GM12878 (cell line): ENCODE measurements around the gene RRP1B.

Experiments used
- CBX3 ChIP-seq: fragments of 200-600 bp; sonication (generic); IDR thresholded peaks from 2 replicates; pipeline ENCODE4 v1.6.1; 2016; ENCODE audit warnings: low read depth, borderline replicate concordance
- CEBPB ChIP-seq, 2 experiments: fragments of 150-350 bp in 1 of 2; IDR thresholded peaks; 2 replicates each; pipeline ENCODE4 v1.6.1; 2012 to 2014; ENCODE audit warnings: low read depth in 2 of 2, low read length in 2 of 2, borderline replicate concordance in 1 of 2, inconsistent platforms in 1 of 2
- CTCF ChIP-seq, 3 experiments: IDR thresholded peaks in 2 of 3; conservative IDR thresholded peaks in 1 of 3; 2 replicates each; pipeline ENCODE4 v1.5.1; 2011; ENCODE audit warnings: low read depth in 3 of 3, low read length in 3 of 3, mild to moderate bottlenecking in 3 of 3, control low read depth in 2 of 3, moderate library complexity in 2 of 3, inconsistent platforms in 1 of 3, mixed read lengths in 1 of 3; ENCODE audit not compliant: control insufficient read depth in 2 of 3, insufficient read depth in 1 of 3; ENCODE audit errors: extremely low read depth in 1 of 3
- EP300 ChIP-seq, 2 experiments: fragments of 150-350 bp in 1 of 2; IDR thresholded peaks; 2 replicates each; pipeline ENCODE4 v1.6.1; 2011 to 2012; ENCODE audit warnings: low read depth in 2 of 2, low read length in 2 of 2, borderline replicate concordance in 1 of 2, improper control_type of control experiment in 1 of 2, inconsistent platforms in 1 of 2; ENCODE audit not compliant: control insufficient read depth in 1 of 2
- POLR2A ChIP-seq: IDR thresholded peaks from 2 replicates; pipeline ENCODE4 v1.6.1; 2011; ENCODE audit warnings: low read depth, mild to moderate bottlenecking, low read length
- SRF ChIP-seq, 2 experiments: IDR thresholded peaks; 2 replicates each; pipeline ENCODE4 v1.6.1; 2011; ENCODE audit warnings: low read depth in 2 of 2, low read length in 2 of 2, mild to moderate bottlenecking in 1 of 2, moderate library complexity in 1 of 2
- TCF7 ChIP-seq: IDR thresholded peaks from 2 replicates; pipeline ENCODE4 v1.6.1; 2014; ENCODE audit warnings: antibody characterized with exemption, borderline replicate concordance
- USF2 ChIP-seq: IDR thresholded peaks from 2 replicates; pipeline ENCODE4 v1.6.1; 2011; ENCODE audit warnings: low read depth, low read length, improper control_type of control experiment, borderline replicate concordance

- TF ChIP-seq POLR2A (no peak), CBX3 (no peak), TCF7 (no peak), CTCF (IDR thresholded peaks at IDR 0.05 in 2 of 3, conservative IDR thresholded peaks at IDR 0.05 in 1 of 3; ENCODE audit: control insufficient read depth in 2 of 3, extremely low read depth in 1 of 3, insufficient read depth in 1 of 3, low read depth in 3 of 3, low read length in 3 of 3) (no peak), CEBPB (IDR thresholded peaks at IDR 0.05; ENCODE audit: borderline replicate concordance in 1 of 2, low read depth in 2 of 2, low read length in 2 of 2) (no peak), EP300 (IDR thresholded peaks at IDR 0.05; ENCODE audit: borderline replicate concordance in 1 of 2, control insufficient read depth in 1 of 2, low read depth in 2 of 2, low read length in 2 of 2) (no peak), USF2 (no peak), SRF (IDR thresholded peaks at IDR 0.05; ENCODE audit: low read depth in 2 of 2, low read length in 2 of 2) (no peak)
Observed at GRCh38 chr21:43640400-43640799, 19.0 kb upstream of the RRP1B start.
